ENCODE results near the gene CILP. TPM values are rescaled to one million over a fixed set of nuclear protein-coding genes. Genes with fewer than 3 reads are reported as not detected.

Gene CILP
- total RNA-seq, 1 experiment from 2014 or later = not detected

- DNase-seq (ENCODE audit: low read depth, low spot score) = no peak
- no peak for TF ChIP-seq JUND (IDR thresholded peaks at IDR 0.05)
- TF ChIP-seq CBX3 (IDR thresholded peaks at IDR 0.05; ENCODE audit: low read depth) = no peak
- TF ChIP-seq, protein P1, sequence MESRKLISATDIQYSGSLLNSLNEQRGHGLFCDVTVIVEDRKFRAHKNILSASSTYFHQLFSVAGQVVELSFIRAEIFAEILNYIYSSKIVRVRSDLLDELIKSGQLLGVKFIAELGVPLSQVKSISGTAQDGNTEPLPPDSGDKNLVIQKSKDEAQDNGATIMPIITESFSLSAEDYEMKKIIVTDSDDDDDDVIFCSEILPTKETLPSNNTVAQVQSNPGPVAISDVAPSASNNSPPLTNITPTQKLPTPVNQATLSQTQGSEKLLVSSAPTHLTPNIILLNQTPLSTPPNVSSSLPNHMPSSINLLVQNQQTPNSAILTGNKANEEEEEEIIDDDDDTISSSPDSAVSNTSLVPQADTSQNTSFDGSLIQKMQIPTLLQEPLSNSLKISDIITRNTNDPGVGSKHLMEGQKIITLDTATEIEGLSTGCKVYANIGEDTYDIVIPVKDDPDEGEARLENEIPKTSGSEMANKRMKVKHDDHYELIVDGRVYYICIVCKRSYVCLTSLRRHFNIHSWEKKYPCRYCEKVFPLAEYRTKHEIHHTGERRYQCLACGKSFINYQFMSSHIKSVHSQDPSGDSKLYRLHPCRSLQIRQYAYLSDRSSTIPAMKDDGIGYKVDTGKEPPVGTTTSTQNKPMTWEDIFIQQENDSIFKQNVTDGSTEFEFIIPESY (IDR thresholded peaks at IDR 0.05; ENCODE audit: extremely low read depth, insufficient replicate concordance, low read length) = no peak
- no peak for TF ChIP-seq POLR2A (IDR thresholded peaks at IDR 0.05; ENCODE audit: borderline replicate concordance, extremely low read depth, insufficient read depth, insufficient read length)
- no peak for TF ChIP-seq EZH2 (IDR thresholded peaks at IDR 0.05)
- TF ChIP-seq SRF (IDR thresholded peaks at IDR 0.05; ENCODE audit: low read depth) = no peak
- TF ChIP-seq REST (IDR thresholded peaks at IDR 0.05; ENCODE audit: low read depth) = no peak
- TF ChIP-seq EGR1 (IDR thresholded peaks at IDR 0.05; ENCODE audit: low read depth) = no peak
- no peak for TF ChIP-seq YY1 (IDR thresholded peaks at IDR 0.05; ENCODE audit: extremely low read depth, insufficient replicate concordance, low read depth, low read length)
- no peak for TF ChIP-seq ELF1 (IDR thresholded peaks at IDR 0.05; ENCODE audit: borderline replicate concordance, low read depth)
- TF ChIP-seq SIN3A (IDR thresholded peaks at IDR 0.05; ENCODE audit: low read depth) = no peak
- no peak for TF ChIP-seq FOSL1 (IDR thresholded peaks at IDR 0.05; ENCODE audit: low read depth)
- no peak for TF ChIP-seq POLR2AphosphoS5 (IDR thresholded peaks at IDR 0.05; ENCODE audit: low read depth, low read length)
- TF ChIP-seq ZFX (IDR thresholded peaks at IDR 0.05) = no peak
- TF ChIP-seq, protein P2, sequence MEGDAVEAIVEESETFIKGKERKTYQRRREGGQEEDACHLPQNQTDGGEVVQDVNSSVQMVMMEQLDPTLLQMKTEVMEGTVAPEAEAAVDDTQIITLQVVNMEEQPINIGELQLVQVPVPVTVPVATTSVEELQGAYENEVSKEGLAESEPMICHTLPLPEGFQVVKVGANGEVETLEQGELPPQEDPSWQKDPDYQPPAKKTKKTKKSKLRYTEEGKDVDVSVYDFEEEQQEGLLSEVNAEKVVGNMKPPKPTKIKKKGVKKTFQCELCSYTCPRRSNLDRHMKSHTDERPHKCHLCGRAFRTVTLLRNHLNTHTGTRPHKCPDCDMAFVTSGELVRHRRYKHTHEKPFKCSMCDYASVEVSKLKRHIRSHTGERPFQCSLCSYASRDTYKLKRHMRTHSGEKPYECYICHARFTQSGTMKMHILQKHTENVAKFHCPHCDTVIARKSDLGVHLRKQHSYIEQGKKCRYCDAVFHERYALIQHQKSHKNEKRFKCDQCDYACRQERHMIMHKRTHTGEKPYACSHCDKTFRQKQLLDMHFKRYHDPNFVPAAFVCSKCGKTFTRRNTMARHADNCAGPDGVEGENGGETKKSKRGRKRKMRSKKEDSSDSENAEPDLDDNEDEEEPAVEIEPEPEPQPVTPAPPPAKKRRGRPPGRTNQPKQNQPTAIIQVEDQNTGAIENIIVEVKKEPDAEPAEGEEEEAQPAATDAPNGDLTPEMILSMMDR (IDR thresholded peaks at IDR 0.05 in 2 of 3, conservative IDR thresholded peaks at IDR 0.05 in 1 of 3; ENCODE audit: borderline replicate concordance in 1 of 3, insufficient read depth in 1 of 3, low read depth in 2 of 3, low read length in 2 of 3) = no peak
- no peak for TF ChIP-seq ZNF274 (IDR thresholded peaks at IDR 0.05; ENCODE audit: low read depth, low read length)
- TF ChIP-seq ATF3 (IDR thresholded peaks at IDR 0.05) = no peak
- TF ChIP-seq MAX (IDR thresholded peaks at IDR 0.05) = no peak
- no peak for TF ChIP-seq TCF7L2 (IDR thresholded peaks at IDR 0.05; ENCODE audit: borderline replicate concordance, extremely low read depth, insufficient read depth, insufficient read length)
- no peak for TF ChIP-seq CEBPB (IDR thresholded peaks at IDR 0.05; ENCODE audit: low read depth)
- Histone ChIP-seq H3K4me1 (ENCODE audit: control insufficient read depth in 1 of 2, insufficient read depth in 2 of 2, low read length in 2 of 2) (no peaks in the 10 kb centered on the region), H3K4me3 (replicated peaks in 1 of 2; ENCODE audit: low read depth in 1 of 2, low read length in 2 of 2) (no peak overlapping the region), H2AFZ (ENCODE audit: low read depth, low read length, poor library complexity, severe bottlenecking) (no peak overlapping the region), H4K20me1 (ENCODE audit: insufficient read depth) (no peaks in the 10 kb centered on the region), H3K9ac (ENCODE audit: low read length) (no peak overlapping the region), H3K27me3 (ENCODE audit: insufficient read depth, low read length) (no peaks in the 10 kb centered on the region), H3K79me2 (ENCODE audit: insufficient read depth, low read length) (no peaks in the 10 kb centered on the region), H3K9me3 (ENCODE audit: control insufficient read depth in 1 of 2, insufficient read depth in 1 of 2, low read depth in 1 of 2, low read length in 2 of 2) (no peaks in the 10 kb centered on the region), H3K9me2 (ENCODE audit: insufficient read depth) (no peaks in the 10 kb centered on the region), H3K4me2 (ENCODE audit: low read length) (no peak overlapping the region), H3K36me3 (ENCODE audit: control insufficient read depth in 1 of 2, insufficient read depth in 2 of 2, low read length in 2 of 2) (peaks cover 0 to 2% of the 10 kb centered on the region in 2 experiments; a peak in 1 of 4 replicates), H3K27ac (ENCODE audit: low read depth, low read length) (no peak overlapping the region)
- CTCF ChIA-PET = no interaction called here
- RAD21 ChIA-PET (ENCODE audit: low non-redundant PET in 1 of 2, low total read pairs in 2 of 2, uncharacterized antibody in 2 of 2, unreplicated experiment in 2 of 2) = no interaction called here
- ATAC-seq = no peak
- POLR2A ChIA-PET = no interaction called here
- BruUV-seq (replicated peaks) = no TSS peak
- intact Hi-C loops (cut with micrococcal nuclease) = no loop called here
Observed at GRCh38 chr15:65260968-65261367, 49.7 kb upstream of the CILP start.
